LNCaP clone FGC (cell line): ENCODE data around the gene ADGRV1.

Source experiments
- DNase-seq: peaks from one replicate; pipeline ENCODE4 v3.0.0-alpha.2; 2011; ENCODE audit warnings: low read depth
- H3K4me3 ChIP-seq: 2 replicates; pipeline ENCODE4 v1.5.1; 2011; ENCODE audit warnings: mild to moderate bottlenecking, low read depth, low read length, control low read depth
- TF ChIP-seq, protein P1 (sequence below): IDR thresholded peaks from 2 replicates; pipeline ENCODE4 v1.5.1; 2012; ENCODE audit warnings: mild to moderate bottlenecking; ENCODE audit not compliant: control insufficient read depth, insufficient read depth; ENCODE audit errors: extremely low read depth

ADGRV1 gene

DNA sequence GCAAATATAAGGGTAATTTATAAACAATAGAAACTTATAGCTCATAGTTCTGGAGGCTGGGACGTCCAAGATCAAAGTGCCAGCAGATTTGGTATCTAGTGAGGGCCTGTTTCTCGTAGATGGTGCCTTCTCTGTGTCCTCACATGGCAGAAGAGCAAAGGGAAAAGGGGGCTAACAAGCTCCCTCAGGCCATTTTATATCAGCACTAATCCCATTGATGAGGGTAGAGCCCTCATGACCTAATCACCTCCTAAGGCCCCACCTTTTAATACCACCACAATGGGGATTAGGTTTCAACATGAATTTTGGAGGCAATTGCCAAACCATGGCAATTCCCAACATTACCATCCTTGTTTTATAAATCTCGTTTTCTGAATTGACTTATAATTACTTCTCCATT is 564.7 kb downstream of the ADGRV1 start:
- H3K4me3 ChIP-seq, result no peak overlapping the region
- TF ChIP-seq, protein P1, sequence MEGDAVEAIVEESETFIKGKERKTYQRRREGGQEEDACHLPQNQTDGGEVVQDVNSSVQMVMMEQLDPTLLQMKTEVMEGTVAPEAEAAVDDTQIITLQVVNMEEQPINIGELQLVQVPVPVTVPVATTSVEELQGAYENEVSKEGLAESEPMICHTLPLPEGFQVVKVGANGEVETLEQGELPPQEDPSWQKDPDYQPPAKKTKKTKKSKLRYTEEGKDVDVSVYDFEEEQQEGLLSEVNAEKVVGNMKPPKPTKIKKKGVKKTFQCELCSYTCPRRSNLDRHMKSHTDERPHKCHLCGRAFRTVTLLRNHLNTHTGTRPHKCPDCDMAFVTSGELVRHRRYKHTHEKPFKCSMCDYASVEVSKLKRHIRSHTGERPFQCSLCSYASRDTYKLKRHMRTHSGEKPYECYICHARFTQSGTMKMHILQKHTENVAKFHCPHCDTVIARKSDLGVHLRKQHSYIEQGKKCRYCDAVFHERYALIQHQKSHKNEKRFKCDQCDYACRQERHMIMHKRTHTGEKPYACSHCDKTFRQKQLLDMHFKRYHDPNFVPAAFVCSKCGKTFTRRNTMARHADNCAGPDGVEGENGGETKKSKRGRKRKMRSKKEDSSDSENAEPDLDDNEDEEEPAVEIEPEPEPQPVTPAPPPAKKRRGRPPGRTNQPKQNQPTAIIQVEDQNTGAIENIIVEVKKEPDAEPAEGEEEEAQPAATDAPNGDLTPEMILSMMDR, result no peak
- DNase-seq, result no peak

DNA sequence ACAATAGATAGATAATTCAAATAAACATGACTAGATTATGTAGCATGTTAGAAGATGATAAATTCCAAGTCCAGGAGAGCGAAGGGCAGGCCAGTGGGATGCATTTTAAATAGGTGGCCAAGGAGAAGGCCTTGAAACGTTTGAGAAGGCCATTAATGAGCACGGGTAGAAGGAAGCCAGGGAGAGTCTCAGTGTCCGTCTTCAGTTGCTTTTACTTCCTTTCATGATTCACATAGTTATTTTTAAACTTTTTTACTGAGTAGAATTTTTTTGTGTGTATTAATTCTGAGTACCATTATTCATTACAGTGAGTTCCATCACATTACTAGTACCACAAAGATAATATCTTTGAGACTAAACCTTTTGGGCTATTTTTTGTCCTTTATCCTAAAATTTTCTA is 565.3 kb downstream of the ADGRV1 start:
- no peak for DNase-seq
- no peak overlapping the region for H3K4me3 ChIP-seq
- TF ChIP-seq, protein P1, result no peak

DNA sequence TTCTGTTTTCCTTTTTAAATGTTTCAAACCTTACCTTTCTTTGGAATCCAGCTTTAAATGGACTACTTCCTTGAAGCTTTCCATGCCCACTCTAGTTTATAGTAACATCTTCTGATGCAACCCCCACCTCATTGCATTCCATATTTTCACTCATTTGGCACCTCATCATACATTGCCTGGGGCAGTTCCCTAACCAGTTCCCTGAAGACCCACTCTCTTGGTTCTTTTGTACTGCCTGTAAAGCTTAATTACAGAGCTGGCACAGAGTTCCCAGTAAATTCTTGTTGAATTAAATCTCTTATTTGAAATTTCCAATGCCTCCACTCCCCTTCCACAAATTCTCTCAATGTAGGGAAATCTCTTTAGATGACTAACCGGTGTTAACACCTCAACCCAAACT is 567.3 kb downstream of the ADGRV1 start:
- no peak for DNase-seq
- TF ChIP-seq, protein P1, result no peak
- H3K4me3 ChIP-seq, result no peak overlapping the region

DNA sequence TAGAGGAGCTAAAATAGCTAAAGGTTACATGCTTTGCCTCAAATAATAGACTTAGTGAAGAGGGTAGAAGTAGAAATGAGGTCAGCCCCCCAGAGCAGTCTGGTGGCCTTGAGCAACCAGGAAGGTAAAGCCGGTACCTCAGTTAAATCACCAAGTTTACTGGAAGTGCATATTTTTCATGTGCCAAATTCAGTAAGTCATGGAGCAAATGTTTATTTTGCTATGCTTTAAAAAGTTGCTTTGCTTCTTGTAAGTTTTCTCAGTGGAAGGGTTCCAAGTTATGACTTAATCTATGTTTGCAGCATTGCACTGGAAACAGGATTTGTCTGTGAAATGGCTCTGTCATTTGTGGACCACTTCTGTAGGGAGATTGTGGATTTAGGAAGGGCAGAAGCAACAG is 567.9 kb downstream of the ADGRV1 start:
- no peak overlapping the region for H3K4me3 ChIP-seq
- DNase-seq, result peak; percentile 79
- TF ChIP-seq, protein P1, result no peak

DNA sequence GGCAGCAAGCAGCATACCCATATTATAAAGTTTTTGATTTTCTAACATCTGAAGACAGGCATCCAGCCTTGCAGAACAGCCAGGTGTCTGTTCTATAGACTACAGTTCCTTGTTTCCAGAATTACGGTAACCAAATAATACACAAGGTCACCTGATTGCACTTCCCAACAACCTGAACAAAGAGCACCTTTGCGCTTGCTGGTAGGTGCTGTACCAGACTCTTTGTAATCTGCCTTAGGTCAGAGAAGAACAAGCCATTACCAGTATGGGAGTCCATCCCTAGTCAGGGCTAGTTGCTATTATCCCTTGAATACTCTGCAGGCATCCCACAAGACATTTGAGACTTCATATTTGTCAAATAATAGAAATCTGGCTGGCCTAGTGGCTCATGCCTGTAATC is 568.3 kb downstream of the ADGRV1 start:
- DNase-seq, result no peak
- TF ChIP-seq, protein P1, result no peak
- H3K4me3 ChIP-seq, result no peak overlapping the region

DNA sequence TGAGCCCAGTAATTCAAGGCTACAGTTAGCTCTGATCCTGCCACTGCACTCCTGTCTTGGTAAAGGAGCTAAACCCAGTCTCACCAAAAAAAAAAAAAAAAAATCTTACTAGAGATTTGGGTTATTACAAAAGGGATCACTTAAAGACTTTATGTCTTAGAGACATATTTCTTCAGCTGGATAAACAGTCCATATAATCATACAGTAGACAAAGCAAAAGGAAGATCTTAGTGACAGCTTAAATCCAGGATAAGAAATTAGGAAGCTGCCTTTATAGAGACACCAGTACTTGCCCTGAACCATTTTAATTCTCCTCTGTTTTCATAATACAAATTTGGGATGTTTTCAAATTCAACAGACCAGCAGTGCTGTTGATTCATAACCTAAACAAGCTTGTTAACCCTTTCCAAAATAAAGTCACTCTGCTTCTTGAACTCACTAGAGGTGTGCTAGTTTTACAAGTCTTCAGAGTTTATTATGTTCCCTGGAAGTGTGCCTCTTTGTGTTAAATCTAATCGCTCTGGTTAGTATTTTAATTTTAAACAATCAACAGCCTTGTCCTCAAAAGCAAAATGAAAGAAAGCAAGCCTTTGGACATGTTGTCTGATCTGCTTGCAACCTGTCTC is 569.0 kb downstream of the ADGRV1 start:
- peak overlapping the region; percentile 12; the same call in 1 of the 2 replicates for H3K4me3 ChIP-seq
- TF ChIP-seq, protein P1, result no peak
- peak; percentile 85 for DNase-seq

DNA sequence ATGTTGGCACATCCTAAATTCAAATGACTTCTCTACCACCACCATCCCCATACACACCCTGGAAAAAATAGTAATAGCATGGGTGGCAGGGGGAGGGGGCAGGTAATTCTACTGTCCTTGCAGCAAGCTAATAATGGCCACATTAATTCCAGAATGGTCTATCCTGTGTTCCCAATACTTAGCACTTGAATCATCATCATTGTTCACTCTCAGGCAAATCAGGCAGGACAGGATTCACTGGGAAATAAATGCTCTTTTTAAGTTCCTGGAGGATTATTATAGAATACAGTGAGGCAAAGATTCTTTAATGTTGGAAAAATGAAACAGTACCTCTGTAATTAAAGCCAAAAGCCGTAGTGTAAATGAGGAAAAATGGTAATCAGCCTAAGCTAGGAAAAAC is 570.0 kb downstream of the ADGRV1 start:
- DNase-seq, result no peak
- TF ChIP-seq, protein P1, result no peak
- no peak overlapping the region for H3K4me3 ChIP-seq
